Adrenal gland (tissue), 12 donors: ENCODE data around the gene TJP3. TPM values are rescaled to one million over a fixed set of nuclear protein-coding genes. Genes with fewer than 3 reads are reported as not detected.

ENCODE experiments used
- DNase-seq, 7 donors: peaks; one replicate each; pipeline ENCODE4 v3.0.0-alpha.2; 2019 to 2020
- H3K27ac ChIP-seq, 5 donors: fragments of 200-600 bp; sonication (generic) in 4 of 5; 1 replicate in 3 of 5; 2 replicates in 2 of 5; pipeline versions ENCODE4 v1.5.1 to v1.8.0; 2016 to 2020; ENCODE audit warnings: mild to moderate bottlenecking in 1 of 5
- H3K27me3 ChIP-seq: fragments of 200-600 bp; 2 replicates; pipeline ENCODE4 v1.8.0; 2021
- H3K36me3 ChIP-seq, 2 donors: fragments of 200-600 bp; replicated peaks in 1 of 2; 1 replicate in 1 of 2; 2 replicates in 1 of 2; pipeline versions ENCODE4 v1.5.1 to v1.8.0; 2018 to 2022
- H3K4me1 ChIP-seq, 2 donors: fragments of 200-600 bp; replicated peaks in 1 of 2; 1 replicate in 1 of 2; 2 replicates in 1 of 2; pipeline versions ENCODE4 v1.5.1 to v1.8.0; 2018 to 2021
- H3K4me3 ChIP-seq, 4 donors: fragments of 200-600 bp; sonication (generic) in 3 of 4; one replicate each; pipeline ENCODE4 v1.5.1; 2016 to 2018
- H3K9me3 ChIP-seq, 3 donors: fragments of 200-600 bp; sonication (generic) in 1 of 3; replicated peaks in 1 of 3; 1 replicate in 2 of 3; 2 replicates in 1 of 3; pipeline versions ENCODE4 v1.5.1 to v1.8.0; 2016 to 2021
- CTCF ChIP-seq, 6 experiments: fragments of 450-650 bp in 4 of 6; fragments of 200-600 bp in 2 of 6; sonication (generic) in 1 of 6; IDR thresholded peaks; 1 replicate in 5 of 6; 2 replicates in 1 of 6; pipeline versions ENCODE4 v1.5.1 to v1.8.0; 2016 to 2021; ENCODE audit warnings: antibody characterized with exemption in 6 of 6, mild to moderate bottlenecking in 2 of 6, moderate library complexity in 1 of 6
- POLR2A ChIP-seq, 2 donors: fragments of 450-650 bp; IDR thresholded peaks; one replicate each; pipeline ENCODE4 v1.6.1; 2017; ENCODE audit warnings: antibody characterized with exemption in 2 of 2, mild to moderate bottlenecking in 2 of 2, moderate library complexity in 1 of 2
- WGBS, 4 donors: extraction: QIAGEN DNeasy Blood & Tissue Kit in 2 of 4; methylation state at CpG; one replicate each; pipeline versions ENCODE4 v1.1.5 to v1.1.7; 2013 to 2017; 5-methylcytosine and 5-hydroxymethylcytosine counted together
- intact Hi-C, 2 donors: fragments of 100-400 bp; cut with DNase I; formaldehyde crosslinking; loops; one replicate each; pipeline versions ENCODE4 v1.14.1 to v1.15.0; 2022 to 2023
- polyA plus RNA-seq, 3 donors: library from polyadenylated mRNA; stranded (reverse); fragments of 200-250 nt in 2 of 3; fragments of 350-450 nt in 1 of 3; fragmentation: Illumina TruSeq in 1 of 3; extraction: RNeasy Lipid Tissue Mini Kit (QIAGEN cat#74804) in 1 of 3; gene quantifications; one replicate each; pipeline ENCODE4 v1.2.3, GENCODE V29; 2013 to 2014
- total RNA-seq, 9 donors: library from RNA; depleted of rRNA in 4 of 9; stranded (reverse); fragments of >200 nt in 4 of 9; fragments of 120-200 nt in 1 of 9; fragmentation: NEBNext Ultra II Directional in 1 of 9; extraction: Animal tissue kit (Norgen Biotek cat#: 25700) in 1 of 9; gene quantifications; one replicate each; pipeline versions ENCODE4 v1.1.0 to v1.2.4, GENCODE V29; 2013 to 2023
- donor health status: healthy with polysubstance abuse.
- donor health status: Bipolar disorder and iron deficiency.
- donor health status: DM: yes; HTN: yes; CAD: no.
- donor health status: DM: no; HTN: no; CAD: no.
- donor health status: DM: no; HTN: no; CAD: no.
- donor health status: DM: yes; HTN: yes; CAD: no.

TJP3 gene
- total and polyA plus RNA-seq, 12 donors: 0.07 to 2.5 (median 0.24) TPM; not detected in 6

- Histone ChIP-seq H3K4me1 (no peaks in the 10 kb centered on the region), H3K4me3 (no peak overlapping the region), H3K36me3 (no peaks in the 10 kb centered on the region), H3K9me3 (peaks cover 0 to 17% (median 0%) of the 10 kb centered on the region in 3 donors), H3K27ac (no peak overlapping the region), H3K27me3 (peaks cover 15% of the 10 kb centered on the region)
- intact Hi-C loops: no loop called here
- 10 to 23% (median 21%) methylated on average over 14 to 25 of the region's 25 CpGs for WGBS, 4 donors
- no peak for DNase-seq
- no peak for TF ChIP-seq CTCF (IDR thresholded peaks at IDR 0.05)
- no peak for TF ChIP-seq POLR2A (IDR thresholded peaks at IDR 0.05)
Measured at GRCh38 chr19:3784607-3785450, 76.6 kb downstream of the TJP3 start.

GRCh38 chr19:3785451-3785937 is 77.3 kb downstream of the TJP3 start:
- no peak for TF ChIP-seq CTCF (IDR thresholded peaks at IDR 0.05)
- no peak for TF ChIP-seq POLR2A (IDR thresholded peaks at IDR 0.05)
- intact Hi-C loops: no loop called here

GRCh38 chr19:3785938-3786824 is 78.0 kb downstream of the TJP3 start, which contains the start of gene MATK:
MATK (minus strand) TSS chr19:3786381; CDS start chr19:3785135, 1,246 bp downstream.
- no peaks in the 10 kb centered on the region for H3K36me3 ChIP-seq
- H3K27ac ChIP-seq: no peak within 1 kb of the TSS
- TF ChIP-seq POLR2A (IDR thresholded peaks at IDR 0.05) (no peak), CTCF (IDR thresholded peaks at IDR 0.05) (no peak)
- H3K4me3 ChIP-seq: peak within 1 kb of the TSS in 1 of 4 donors; percentile 32
- DNase-seq: no peak
- no peaks in the 10 kb centered on the region for H3K4me1 ChIP-seq
- intact Hi-C loops: no loop called here
- 4 to 100% (median 24%) methylated on average over 1 to 101 of the region's 101 CpGs for WGBS, 4 donors
- peaks cover 15% of the 10 kb centered on the region for H3K27me3 ChIP-seq
- peaks cover 0 to 12% (median 0%) of the 10 kb centered on the region in 3 donors for H3K9me3 ChIP-seq

More at GRCh38 chr19:3785451-3785937, 77.3 kb downstream of the TJP3 start:
- H3K4me3 ChIP-seq: peak overlapping the region in 1 of 4 donors; percentile 32
- WGBS, 4 donors: 0 to 4% (median 1%) methylated on average over 17 to 47 of the region's 47 CpGs; no CpG with 5 or more reads in 1 of the 4 donors
- no peaks in the 10 kb centered on the region for H3K36me3 ChIP-seq
- peaks cover 15% of the 10 kb centered on the region for H3K27me3 ChIP-seq
- no peak overlapping the region for H3K27ac ChIP-seq
- no peaks in the 10 kb centered on the region for H3K4me1 ChIP-seq
- no peak for DNase-seq
- H3K9me3 ChIP-seq: peaks cover 0 to 17% (median 0%) of the 10 kb centered on the region in 3 donors
